Uterus (tissue), 4 donors: ENCODE results near the gene ARSI. TPM values are rescaled to one million over a fixed set of nuclear protein-coding genes. Genes with fewer than 3 reads are reported as not detected.

ENCODE experiments used
- DNase-seq, 2 donors: peaks; one replicate each; pipeline ENCODE4 v3.0.0-alpha.2; 2019 to 2020
- H3K27ac ChIP-seq, 2 donors: fragments of 200-600 bp; sonication (generic); 1 replicate in 1 of 2; 2 replicates in 1 of 2; pipeline ENCODE4 v1.5.1; 2016 to 2018
- H3K27me3 ChIP-seq, 2 donors: fragments of 200-600 bp; sonication (generic); one replicate each; pipeline ENCODE4 v1.5.1; 2018 to 2019; ENCODE audit warnings: control low read depth in 1 of 2
- H3K36me3 ChIP-seq, 2 donors: fragments of 200-600 bp; sonication (generic); one replicate each; pipeline ENCODE4 v1.5.1; 2019; ENCODE audit warnings: control low read depth in 1 of 2
- H3K4me1 ChIP-seq, 2 donors: fragments of 200-600 bp; sonication (generic); one replicate each; pipeline ENCODE4 v1.5.1; 2018 to 2019; ENCODE audit warnings: control low read depth in 1 of 2
- H3K4me3 ChIP-seq, 2 donors: fragments of 200-600 bp; sonication (generic); 1 replicate in 1 of 2; 2 replicates in 1 of 2; pipeline ENCODE4 v1.5.1; 2018 to 2019; ENCODE audit warnings: mild to moderate bottlenecking in 1 of 2
- H3K9me3 ChIP-seq, 2 donors: fragments of 200-600 bp; sonication (generic); one replicate each; pipeline ENCODE4 v1.5.1; 2019; ENCODE audit warnings: control low read depth in 1 of 2
- POLR2A ChIP-seq, 2 donors: fragments of 450-650 bp; IDR thresholded peaks; one replicate each; pipeline ENCODE4 v1.6.1; 2016; ENCODE audit warnings: antibody characterized with exemption in 2 of 2, mild to moderate bottlenecking in 1 of 2, moderate library complexity in 1 of 2
- intact Hi-C: fragments of 100-400 bp; cut with DNase I; formaldehyde crosslinking; loops from one replicate; pipeline ENCODE4 v1.15.1; 2023; ENCODE audit warnings: low total_unique reads
- total RNA-seq, 4 donors: library from RNA; depleted of rRNA in 3 of 4; stranded (reverse); fragments of >200 nt in 3 of 4; gene quantifications; one replicate each; pipeline versions ENCODE4 v1.1.0 to v1.2.4, GENCODE V29; 2014 to 2023
- TF ChIP-seq, protein P1 (sequence below), 4 experiments: fragments of 200-600 bp in 2 of 4; fragments of 450-650 bp in 2 of 4; sonication (generic) in 2 of 4; IDR thresholded peaks; one replicate each; pipeline ENCODE4 v1.5.1; 2016 to 2019; ENCODE audit warnings: antibody characterized with exemption in 4 of 4, mild to moderate bottlenecking in 2 of 4, moderate library complexity in 1 of 4
- donor health status: DM: yes; HTN: yes; CAD: no.

ARSI gene
- total RNA-seq, 4 donors from 2014 or later = 4.3 to 15.1 (median 5.7) TPM

DNA sequence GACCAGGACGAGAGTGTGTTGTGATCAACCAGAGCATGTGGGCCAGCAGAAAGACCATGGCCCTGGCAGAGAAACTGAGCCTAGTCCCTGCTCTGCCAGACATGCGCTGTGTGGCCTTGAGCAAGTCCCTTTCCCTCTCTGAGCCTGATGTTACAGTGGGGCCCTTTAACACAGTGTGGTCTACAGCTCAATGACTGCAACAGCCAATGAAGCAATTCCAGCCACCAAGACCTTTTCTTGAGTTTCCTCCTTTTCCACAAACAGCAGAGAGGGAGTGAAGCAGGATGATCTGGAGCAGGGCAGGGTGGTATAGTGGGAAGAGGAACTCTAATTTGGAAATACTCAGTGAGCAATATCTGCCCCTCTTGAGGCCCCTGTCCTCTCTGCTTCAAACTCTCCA, 25.8 kb upstream of the ARSI start:
- H3K27ac ChIP-seq = no peak overlapping the region
- H3K4me1 ChIP-seq = no peaks in the 10 kb centered on the region
- TF ChIP-seq, protein P1, sequence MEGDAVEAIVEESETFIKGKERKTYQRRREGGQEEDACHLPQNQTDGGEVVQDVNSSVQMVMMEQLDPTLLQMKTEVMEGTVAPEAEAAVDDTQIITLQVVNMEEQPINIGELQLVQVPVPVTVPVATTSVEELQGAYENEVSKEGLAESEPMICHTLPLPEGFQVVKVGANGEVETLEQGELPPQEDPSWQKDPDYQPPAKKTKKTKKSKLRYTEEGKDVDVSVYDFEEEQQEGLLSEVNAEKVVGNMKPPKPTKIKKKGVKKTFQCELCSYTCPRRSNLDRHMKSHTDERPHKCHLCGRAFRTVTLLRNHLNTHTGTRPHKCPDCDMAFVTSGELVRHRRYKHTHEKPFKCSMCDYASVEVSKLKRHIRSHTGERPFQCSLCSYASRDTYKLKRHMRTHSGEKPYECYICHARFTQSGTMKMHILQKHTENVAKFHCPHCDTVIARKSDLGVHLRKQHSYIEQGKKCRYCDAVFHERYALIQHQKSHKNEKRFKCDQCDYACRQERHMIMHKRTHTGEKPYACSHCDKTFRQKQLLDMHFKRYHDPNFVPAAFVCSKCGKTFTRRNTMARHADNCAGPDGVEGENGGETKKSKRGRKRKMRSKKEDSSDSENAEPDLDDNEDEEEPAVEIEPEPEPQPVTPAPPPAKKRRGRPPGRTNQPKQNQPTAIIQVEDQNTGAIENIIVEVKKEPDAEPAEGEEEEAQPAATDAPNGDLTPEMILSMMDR (IDR thresholded peaks at IDR 0.05) = no peak
- TF ChIP-seq POLR2A (IDR thresholded peaks at IDR 0.05) = no peak
- intact Hi-C loops = no loop called here
- no peaks in the 10 kb centered on the region for H3K9me3 ChIP-seq
- H3K27me3 ChIP-seq = no peaks in the 10 kb centered on the region
- no peak for DNase-seq
- no peaks in the 10 kb centered on the region for H3K36me3 ChIP-seq
- no peak overlapping the region for H3K4me3 ChIP-seq

DNA sequence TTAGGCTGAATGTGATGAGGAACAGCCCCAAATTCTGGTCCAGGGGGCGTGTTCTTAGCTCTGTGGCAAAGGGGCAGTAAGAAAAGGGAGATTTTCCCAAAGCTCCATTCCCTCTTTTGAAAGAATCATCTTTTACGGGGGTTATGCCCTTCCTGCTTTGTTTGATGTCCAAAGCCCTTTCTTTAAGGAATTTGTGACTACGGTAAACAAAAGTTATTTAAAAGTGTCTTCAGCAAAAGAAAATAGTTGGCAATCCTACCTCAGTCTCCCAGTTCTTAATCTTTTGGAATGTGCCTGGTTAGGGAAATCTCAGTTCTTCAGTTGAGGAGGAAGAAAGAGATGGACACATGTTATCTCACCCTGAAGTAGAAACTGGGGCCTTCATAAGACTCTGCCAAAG, 24.4 kb upstream of the ARSI start:
- TF ChIP-seq POLR2A (IDR thresholded peaks at IDR 0.05) = no peak
- TF ChIP-seq, protein P1 (IDR thresholded peaks at IDR 0.05) = no peak
- Histone ChIP-seq H3K27ac (no peak overlapping the region), H3K27me3 (no peaks in the 10 kb centered on the region), H3K36me3 (no peaks in the 10 kb centered on the region), H3K4me3 (no peak overlapping the region), H3K4me1 (no peaks in the 10 kb centered on the region), H3K9me3 (no peaks in the 10 kb centered on the region)
- intact Hi-C loops = no loop called here
- DNase-seq = no peak

DNA sequence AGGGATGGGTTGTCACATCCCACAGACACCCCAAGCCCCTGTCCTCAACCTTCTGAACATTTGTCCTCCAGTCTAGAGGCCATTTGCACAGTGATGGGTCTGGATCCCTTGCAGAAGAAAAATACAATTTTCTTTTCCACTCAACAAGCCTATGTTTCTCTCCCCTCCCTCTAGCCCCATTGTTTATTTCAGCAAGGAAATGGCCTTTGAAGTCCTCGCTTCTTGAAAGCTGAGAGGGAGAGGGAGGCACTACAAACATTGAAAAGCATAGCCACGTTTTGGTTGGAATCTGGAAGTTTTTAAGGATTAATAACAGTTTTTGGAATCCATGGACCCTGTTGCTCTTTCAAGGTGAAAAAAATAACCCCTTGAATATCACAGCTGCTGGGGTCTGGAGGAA, 24.0 kb upstream of the ARSI start:
- Histone ChIP-seq H3K36me3 (no peaks in the 10 kb centered on the region), H3K4me3 (no peak overlapping the region), H3K4me1 (no peaks in the 10 kb centered on the region), H3K27me3 (no peaks in the 10 kb centered on the region), H3K27ac (no peak overlapping the region), H3K9me3 (no peaks in the 10 kb centered on the region)
- intact Hi-C loops = no loop called here
- TF ChIP-seq, protein P1 (IDR thresholded peaks at IDR 0.05) = no peak
- no peak for TF ChIP-seq POLR2A (IDR thresholded peaks at IDR 0.05)
- no peak for DNase-seq

DNA sequence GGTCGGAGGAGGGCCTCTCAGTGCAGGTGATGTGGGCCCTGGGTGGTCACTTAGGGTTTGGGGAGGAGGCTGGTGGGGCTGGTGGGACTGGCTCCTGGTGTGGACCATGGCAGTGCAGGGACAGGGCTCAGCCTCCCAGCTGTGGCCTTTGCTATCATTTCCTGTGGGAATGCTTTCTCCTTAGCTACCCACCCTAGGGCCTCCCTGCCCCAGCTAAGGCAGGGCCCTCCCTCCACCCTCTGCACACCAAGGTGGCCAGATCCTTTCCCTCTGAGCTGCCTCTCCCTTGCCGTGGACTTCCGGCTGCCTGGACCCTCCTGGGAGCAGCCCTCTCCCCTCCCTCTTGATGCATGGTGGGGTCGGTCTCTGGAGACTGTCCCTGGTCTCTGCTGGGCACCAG, 22.7 kb upstream of the ARSI start:
- no peaks in the 10 kb centered on the region for H3K9me3 ChIP-seq
- no peak overlapping the region for H3K4me3 ChIP-seq
- H3K4me1 ChIP-seq = no peaks in the 10 kb centered on the region
- DNase-seq = no peak
- no peaks in the 10 kb centered on the region for H3K27me3 ChIP-seq
- no peak for TF ChIP-seq POLR2A (IDR thresholded peaks at IDR 0.05)
- TF ChIP-seq, protein P1 (IDR thresholded peaks at IDR 0.05) = no peak
- intact Hi-C loops = no loop called here
- no peak overlapping the region for H3K27ac ChIP-seq
- no peaks in the 10 kb centered on the region for H3K36me3 ChIP-seq

DNA sequence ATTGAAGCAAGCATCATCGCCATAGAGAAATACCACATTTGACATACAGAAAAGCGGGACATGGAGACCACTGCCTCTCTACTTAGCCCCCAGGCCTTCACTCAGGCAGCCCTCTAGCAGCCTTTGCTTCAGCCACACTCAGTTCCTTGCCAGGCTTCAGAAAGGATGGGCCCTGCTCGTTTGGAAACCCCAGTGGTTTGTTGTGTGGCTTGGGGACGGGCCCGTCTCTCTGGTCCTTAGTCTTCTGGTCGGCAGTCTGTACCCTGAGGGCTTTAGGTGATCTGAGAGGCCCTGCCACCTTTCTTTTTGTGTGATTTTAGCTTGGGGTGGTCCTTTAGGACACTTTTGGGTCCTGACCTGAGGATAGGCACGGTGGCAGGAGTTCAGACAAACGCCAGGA, 21.1 kb upstream of the ARSI start:
- Histone ChIP-seq H3K4me1 (peaks cover 0 to 3% of the 10 kb centered on the region in 2 donors), H3K36me3 (no peaks in the 10 kb centered on the region), H3K9me3 (no peaks in the 10 kb centered on the region), H3K27ac (no peak overlapping the region), H3K27me3 (no peaks in the 10 kb centered on the region), H3K4me3 (no peak overlapping the region)
- intact Hi-C loops = no loop called here
- DNase-seq = no peak
- no peak for TF ChIP-seq POLR2A (IDR thresholded peaks at IDR 0.05)
- TF ChIP-seq, protein P1 (IDR thresholded peaks at IDR 0.05) = no peak
